Fibroblast of lung (primary cell): ENCODE measurements around the gene RARRES2.

Source experiments
- CTCF ChIP-seq, 2 donors: IDR thresholded peaks in 1 of 2; conservative IDR thresholded peaks in 1 of 2; 1 replicate in 1 of 2; 2 replicates in 1 of 2; pipeline ENCODE4 v1.5.1; 2011 to 2012; ENCODE audit warnings: low read length in 2 of 2, control low read depth in 1 of 2, inconsistent platforms in 1 of 2, low read depth in 1 of 2, mild to moderate bottlenecking in 1 of 2
- EZH2 ChIP-seq: IDR thresholded peaks from 2 replicates; pipeline ENCODE4 v1.5.1; 2012; ENCODE audit warnings: low read length, control low read depth, mild to moderate bottlenecking; ENCODE audit errors: missing control alignments

DNA sequence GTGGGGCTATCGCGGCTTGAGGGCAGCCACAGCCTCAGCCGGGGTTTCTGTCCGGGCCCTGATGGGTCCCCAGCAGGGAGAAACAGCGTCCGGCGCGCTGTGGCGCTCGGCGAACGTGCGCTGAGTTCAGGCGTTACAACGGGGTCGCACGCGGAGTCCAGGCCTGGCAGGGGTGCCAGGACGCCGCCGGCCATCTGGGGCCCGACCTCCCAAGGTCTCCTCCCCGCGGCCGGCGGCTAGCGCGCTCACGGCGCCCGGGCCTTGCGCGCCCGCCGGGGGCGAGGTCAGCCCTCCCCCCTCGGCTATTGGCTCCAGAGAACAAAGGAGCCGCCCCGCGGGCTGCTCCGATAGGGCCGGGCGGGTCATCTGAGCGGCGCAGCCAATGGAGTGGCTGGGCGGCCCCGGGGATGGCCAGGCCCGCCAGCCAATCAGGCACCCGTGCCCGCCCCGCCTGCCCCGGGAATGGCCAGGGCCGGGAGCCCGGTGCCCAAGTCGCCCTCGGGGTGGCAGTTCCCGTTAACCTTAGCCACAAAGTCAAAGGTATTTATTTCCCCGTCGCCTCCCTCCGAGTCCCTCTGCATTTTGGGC is 37.5 kb upstream of the RARRES2 start, which contains the start of gene ZNF775:
- TF ChIP-seq CTCF (conservative IDR thresholded peaks at IDR 0.05 in 1 of 2, IDR thresholded peaks at IDR 0.05 in 1 of 2; ENCODE audit: low read depth in 1 of 2, low read length in 2 of 2): no peak
- TF ChIP-seq EZH2: no peak
